Stimulated activated CD4-positive, alpha-beta T cell treated with anti-CD3 and anti-CD28 coated beads, Interleukin-2, amount 100 ng/mL, for 24 hours (primary cell): ENCODE results near the gene FCHSD2.
"Not testable (repeated sequence)": the region's sequence is repeated elsewhere in the genome, so short reads cannot be mapped to it uniquely, and the experiment has no call there.

Experiments used
- DNase-seq, 2 donors: peaks; one replicate each; pipeline ENCODE4 v3.0.0-alpha.2; 2020

Gene FCHSD2

DNA sequence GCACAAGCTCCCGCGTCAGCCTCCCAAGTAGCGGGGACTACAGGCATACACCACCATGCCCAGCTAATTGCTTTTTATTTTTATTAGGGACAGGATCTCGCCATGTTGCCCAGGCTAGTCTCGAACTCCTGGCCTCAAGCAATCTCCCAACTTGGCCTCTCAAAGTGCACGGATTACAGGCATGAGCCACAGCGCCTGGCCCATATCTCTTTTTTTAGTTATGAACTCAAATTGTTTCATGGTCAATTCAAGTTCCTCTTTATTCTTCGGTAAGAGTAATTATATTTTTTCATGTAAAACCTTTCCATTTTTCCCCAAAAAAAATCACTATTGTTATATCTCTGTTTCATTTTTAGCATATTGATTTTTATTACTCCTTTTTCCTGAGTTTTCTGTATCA, 25.5 kb downstream of the FCHSD2 start:
- DNase-seq, result no peak

GRCh38 chr11:73114835-73115220, 27.3 kb downstream of the FCHSD2 start:
- no peak for DNase-seq

DNA sequence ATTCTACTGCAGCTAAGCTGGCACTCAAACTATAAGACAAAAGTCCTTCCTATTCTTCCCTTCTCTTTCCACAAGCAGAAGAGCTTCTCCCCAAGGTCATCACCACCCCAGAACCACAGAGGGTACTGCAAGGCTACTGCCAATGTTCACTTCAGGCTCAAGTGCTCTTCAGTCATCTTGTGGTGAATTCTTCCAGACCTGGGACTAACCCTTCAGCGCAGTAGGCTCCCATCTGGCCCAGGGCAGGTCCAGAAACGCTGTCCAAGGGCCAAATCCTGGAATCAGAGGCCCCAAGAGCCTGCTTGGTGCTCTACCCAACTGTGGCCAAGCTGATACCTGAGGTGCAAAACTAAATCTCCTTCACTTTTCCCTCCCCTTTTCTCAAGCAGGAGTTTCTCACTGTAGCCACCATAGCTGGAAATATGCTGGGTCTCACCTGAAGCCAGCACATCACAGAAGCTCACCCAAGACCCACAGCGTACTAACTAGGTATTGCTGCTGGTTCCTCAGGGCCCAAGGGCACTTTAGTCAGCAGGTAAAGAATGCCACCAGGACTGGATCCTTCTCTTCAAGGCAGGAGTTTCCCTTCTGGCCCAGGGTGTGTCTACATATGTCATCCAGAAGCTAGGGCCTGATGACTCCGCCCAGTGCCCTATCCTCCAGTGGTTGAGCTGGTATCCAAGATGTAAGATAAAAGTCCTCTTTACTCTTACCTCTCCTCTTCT, 27.8 kb downstream of the FCHSD2 start:
- DNase-seq, result no peak

GRCh38 chr11:73113426-73113825, 28.7 kb downstream of the FCHSD2 start:
- no peak for DNase-seq

GRCh38 chr11:73107597-73107996, 34.5 kb downstream of the FCHSD2 start:
- no peak for DNase-seq

GRCh38 chr11:73106347-73106746, 35.8 kb downstream of the FCHSD2 start:
- no peak for DNase-seq

DNA sequence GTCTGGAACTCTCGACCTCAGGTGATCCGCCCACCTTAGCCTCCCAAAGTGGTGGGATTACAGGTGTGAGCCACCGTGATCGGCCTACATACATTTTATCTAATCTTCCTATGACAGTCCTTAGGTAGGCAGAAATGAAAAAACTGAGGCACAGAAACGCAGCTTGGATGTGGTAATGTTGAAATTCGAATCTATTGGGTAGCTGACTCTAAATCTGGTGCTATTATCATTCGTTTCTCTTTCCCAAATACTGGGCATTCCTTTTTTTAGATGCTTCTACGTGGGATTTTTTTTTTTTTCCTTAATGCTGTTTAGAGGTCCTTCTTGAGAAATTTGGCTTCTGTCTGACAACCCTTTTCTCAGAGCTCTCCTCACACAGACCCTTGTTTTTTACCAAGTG, 41.5 kb downstream of the FCHSD2 start:
- DNase-seq, result no peak

GRCh38 chr11:73099512-73100266, 42.4 kb downstream of the FCHSD2 start:
- no peak for DNase-seq

- DNase-seq, result no peak
Observed at GRCh38 chr11:73095613-73096012, 46.5 kb downstream of the FCHSD2 start.

DNA sequence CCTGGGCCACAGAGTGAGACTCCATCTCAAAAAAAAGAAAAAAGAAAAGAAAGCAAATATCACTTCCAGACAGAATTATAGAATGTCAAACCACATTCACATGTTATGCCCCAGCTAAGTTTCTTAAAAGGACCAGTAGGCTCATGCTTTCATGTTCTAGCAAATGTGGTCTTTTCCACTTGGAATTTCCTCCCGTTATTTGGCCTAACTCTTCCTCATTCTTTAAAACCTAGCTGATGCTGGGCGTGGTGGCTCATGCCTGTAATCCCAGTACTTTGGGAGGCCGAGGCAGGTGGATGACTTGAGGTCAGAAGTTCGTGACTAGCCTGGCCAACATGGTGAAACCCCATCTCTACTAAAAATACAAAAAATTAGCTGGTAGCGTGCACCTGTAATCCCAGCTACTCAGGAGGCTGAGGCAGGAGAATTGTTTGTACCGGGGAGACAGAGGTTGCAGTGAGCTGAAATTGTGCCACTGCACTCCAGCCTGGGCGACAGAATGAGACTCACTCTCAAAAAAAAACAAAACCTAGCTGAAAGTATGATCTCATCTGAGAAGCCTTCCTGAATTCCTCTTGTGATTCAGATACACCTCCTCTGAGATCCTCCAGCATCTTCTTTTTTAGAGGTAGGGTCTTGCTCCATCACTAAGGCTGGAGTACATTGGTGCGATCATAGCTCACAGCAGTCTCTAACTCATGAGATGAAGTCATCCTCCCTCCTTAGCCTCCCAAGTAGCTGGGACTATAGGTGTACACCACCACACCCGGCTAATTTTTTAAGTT, 50.4 kb downstream of the FCHSD2 start:
- no peak for DNase-seq

DNA sequence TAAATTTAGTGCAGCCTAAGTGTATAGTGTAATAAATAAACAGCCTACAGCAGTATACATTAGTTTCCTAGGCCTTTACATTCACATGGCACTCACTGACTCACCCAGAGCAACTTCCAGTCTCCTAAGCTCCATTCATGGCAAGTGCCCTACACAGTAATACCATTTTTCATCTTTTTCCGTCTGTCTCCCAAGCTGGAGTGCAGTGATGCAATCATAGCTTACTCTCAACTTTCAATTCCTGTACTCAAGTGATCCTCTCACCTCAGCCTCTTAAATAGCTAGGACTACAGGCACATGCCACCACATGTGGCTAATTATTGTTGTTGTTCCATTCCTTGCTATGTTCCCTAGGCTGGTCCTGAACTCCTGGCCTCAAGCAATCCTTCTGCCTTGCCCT, 54.4 kb downstream of the FCHSD2 start:
- DNase-seq, result no peak

- DNase-seq, result no peak
Observed at GRCh38 chr11:73085189-73085875, 56.8 kb downstream of the FCHSD2 start.

- DNase-seq, result no peak
Observed at GRCh38 chr11:73078631-73079030, 63.5 kb downstream of the FCHSD2 start.

- no peak for DNase-seq
Observed at GRCh38 chr11:73077454-73077853, 64.7 kb downstream of the FCHSD2 start.

GRCh38 chr11:73074319-73074718, 67.8 kb downstream of the FCHSD2 start:
- no peak for DNase-seq

GRCh38 chr11:73072935-73073481, 69.1 kb downstream of the FCHSD2 start:
- DNase-seq, result no peak

GRCh38 chr11:73070653-73071052, 71.5 kb downstream of the FCHSD2 start:
- no peak for DNase-seq

DNA sequence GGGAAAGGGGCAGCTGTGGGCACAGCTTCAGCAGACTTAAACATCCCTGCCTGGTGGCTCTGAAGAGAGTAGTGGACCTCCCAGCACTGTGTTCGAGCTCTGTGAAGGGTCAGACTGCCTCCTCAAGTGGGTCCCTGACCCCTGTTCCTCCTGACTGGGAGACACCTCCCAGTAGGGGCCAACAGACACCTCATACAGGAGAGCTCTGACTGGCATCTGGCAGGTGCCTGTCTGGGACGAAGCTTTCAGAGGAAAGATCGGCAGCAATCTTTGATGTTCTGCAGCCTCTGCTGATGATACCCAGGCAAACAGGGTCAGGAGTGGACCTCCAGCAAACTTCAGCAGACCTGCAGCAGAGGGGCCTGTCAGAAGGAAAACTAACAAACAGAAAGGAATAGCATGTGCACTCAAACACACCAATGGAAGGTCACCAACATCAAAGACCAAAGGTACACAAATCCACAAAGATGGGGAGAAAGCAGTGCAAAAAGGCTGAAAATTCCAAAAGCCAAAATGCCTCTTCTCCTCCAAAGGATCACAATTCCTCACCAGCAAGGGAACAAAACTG, 80.2 kb downstream of the FCHSD2 start:
- not testable (repeated sequence) for DNase-seq

- DNase-seq, result not testable (repeated sequence)
Observed at GRCh38 chr11:73061434-73061833, 80.7 kb downstream of the FCHSD2 start.

DNA sequence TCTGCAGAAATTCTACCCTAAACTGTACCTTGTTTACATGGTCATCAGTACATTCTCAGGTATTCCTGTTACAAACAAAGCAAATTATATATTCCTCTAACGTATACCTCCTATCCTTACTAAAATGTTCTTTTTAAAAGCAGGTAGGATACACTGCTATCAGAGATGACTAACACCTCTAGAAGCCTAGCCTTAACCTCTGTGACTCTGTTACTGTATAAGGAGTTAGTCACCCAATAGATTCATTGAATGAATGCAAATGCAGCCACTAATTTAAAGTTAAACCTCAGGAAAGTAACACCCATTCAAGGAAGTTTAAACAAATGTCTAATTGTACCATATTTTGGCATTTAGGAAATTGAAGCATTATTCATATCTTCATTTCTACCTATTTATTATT, 82.2 kb downstream of the FCHSD2 start:
- no peak for DNase-seq

DNA sequence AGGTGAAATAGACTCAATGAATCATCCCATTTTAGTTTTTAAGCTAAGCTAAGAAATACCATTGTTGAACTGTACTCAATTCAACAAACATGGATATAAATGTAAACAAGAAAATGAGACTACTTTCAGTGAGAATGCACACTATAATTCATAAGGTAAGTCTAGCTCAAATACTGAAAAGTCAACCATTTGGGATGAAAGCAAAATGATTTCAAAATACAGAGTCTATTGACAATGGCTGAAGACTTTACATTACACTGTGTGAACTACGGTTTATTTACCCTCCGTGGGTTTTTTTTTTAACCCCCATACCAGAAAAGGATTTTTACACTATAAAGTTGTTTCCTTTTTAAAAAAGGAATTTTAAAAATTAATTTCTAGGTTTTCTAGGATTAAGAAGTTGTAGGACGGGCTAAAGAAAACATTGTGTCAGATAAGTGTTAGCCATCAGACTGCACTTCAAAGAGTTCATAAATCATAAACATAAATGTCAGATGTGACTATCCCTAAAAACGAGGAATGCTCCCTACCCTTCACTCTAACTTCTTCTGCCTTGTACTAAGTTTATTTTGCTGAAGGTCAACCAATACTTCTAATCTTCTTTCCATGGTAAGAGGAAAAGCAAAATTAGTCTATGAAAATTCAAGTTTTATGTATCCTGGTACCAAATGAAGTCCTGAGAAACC, 83.0 kb downstream of the FCHSD2 start:
- DNase-seq, result no peak
